Measurements from ENCODE around the gene PAX5. TPM values are rescaled to one million over a fixed set of nuclear protein-coding genes. Genes with fewer than 3 reads are reported as not detected.

PAX5 gene
- total and polyA plus RNA-seq, 2 experiments from 2014 or later: not detected

DNA sequence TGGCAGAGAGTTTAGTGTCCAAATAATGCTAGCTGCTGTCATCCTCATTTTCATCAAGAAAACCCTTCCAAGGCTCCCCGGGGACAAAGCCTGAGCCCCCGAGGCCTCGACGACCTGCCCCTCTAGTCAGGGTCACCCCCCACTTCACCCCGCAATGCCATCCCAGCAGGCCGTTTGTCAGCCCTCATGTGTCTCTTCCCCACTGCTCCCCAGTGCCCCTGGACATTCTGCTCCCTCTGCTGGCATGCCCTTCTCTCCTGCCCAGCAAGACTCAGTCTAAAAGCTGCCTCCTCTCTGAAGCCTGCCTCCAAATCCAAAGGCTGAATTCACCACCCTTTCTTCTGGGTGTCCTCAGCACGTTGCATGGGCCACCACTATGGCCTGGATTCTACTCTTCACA is 59.3 kb downstream of the PAX5 start:
- no peaks in the 10 kb centered on the region for H3K79me2 ChIP-seq (ENCODE audit: insufficient read depth)
- 0 out of 2 replicates have a peak, but pooled peaks cover 5% of the 10 kb centered on the region for H3F3A ChIP-seq (ENCODE audit: insufficient read depth)
- H3K27me3 ChIP-seq (replicated peaks; ENCODE audit: insufficient read depth): peaks cover 28% of the 10 kb centered on the region
- H3K27ac ChIP-seq: no peak overlapping the region
- no peak overlapping the region for H3K4me3 ChIP-seq
- TF ChIP-seq EZH2phosphoT487 (IDR thresholded peaks at IDR 0.05; ENCODE audit: insufficient read depth, low read depth): no peak
- no peak for TF ChIP-seq EZH2 (IDR thresholded peaks at IDR 0.05; ENCODE audit: insufficient read depth, poor library complexity, severe bottlenecking)
- no peaks in the 10 kb centered on the region for H3K36me3 ChIP-seq (ENCODE audit: low read depth)
- no peaks in the 10 kb centered on the region for H3K9me3 ChIP-seq (ENCODE audit: low read depth)
- H2AFZ ChIP-seq: no peak overlapping the region
- H3K9ac ChIP-seq: no peak overlapping the region
- H3K4me2 ChIP-seq (ENCODE audit: unreplicated experiment): no peak overlapping the region
- in situ Hi-C loops (cut with MboI): no loop called here
- H3K4me1 ChIP-seq (ENCODE audit: insufficient read depth): no peaks in the 10 kb centered on the region
- no peaks in the 10 kb centered on the region for H3K9me2 ChIP-seq (ENCODE audit: insufficient read depth)
- no peak for DNase-seq
- 22 to 31% methylated on average over 5 to 7 of the region's 7 CpGs for WGBS, 2 experiments (ENCODE audit: low coverage in 1 of 2, low lambda C conversion rate in 2 of 2, missing lambda C conversion rate in 2 of 2)
- no peaks in the 10 kb centered on the region for H4K20me1 ChIP-seq (ENCODE audit: insufficient read depth)

DNA sequence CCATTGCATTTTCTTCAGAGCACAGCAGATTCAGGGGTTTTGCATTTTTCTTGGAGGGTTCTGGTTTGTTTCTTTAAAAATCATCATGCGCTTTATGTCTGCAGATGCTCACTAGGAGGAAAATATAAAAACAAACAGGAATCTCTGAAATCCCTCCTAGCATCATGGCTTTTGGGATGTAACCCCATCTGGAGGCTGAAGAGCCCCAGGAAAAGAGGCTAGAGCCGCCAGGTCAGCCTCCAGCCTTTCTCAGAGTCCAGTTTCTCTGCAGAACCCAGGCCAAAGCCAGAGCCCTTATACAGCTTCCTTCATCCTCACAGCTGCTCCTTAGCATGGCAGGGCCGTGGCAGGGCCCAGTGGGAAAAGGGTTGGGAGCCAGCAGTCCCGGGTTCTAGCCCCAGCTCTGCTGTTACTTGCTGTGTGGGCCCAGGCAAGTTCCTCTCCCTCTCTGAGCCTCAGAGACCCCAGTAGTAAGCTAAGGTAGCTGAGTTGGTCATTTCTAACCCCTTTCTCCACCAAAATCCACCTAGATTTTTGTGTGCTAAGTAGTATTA is 62.1 kb downstream of the PAX5 start:
- no peaks in the 10 kb centered on the region for H4K20me1 ChIP-seq (ENCODE audit: insufficient read depth)
- H3K27me3 ChIP-seq (replicated peaks; ENCODE audit: insufficient read depth): peaks cover 12% of the 10 kb centered on the region
- TF ChIP-seq EZH2 (IDR thresholded peaks at IDR 0.05; ENCODE audit: insufficient read depth, poor library complexity, severe bottlenecking): no peak
- no peak for TF ChIP-seq EZH2phosphoT487 (IDR thresholded peaks at IDR 0.05; ENCODE audit: insufficient read depth, low read depth)
- H2AFZ ChIP-seq: no peak overlapping the region
- WGBS, 2 experiments (ENCODE audit: low coverage in 1 of 2, low lambda C conversion rate in 2 of 2, missing lambda C conversion rate in 2 of 2): 39 to 50% methylated on average over 4 of the region's 4 CpGs
- 0 out of 2 replicates have a peak, but pooled peaks cover 5% of the 10 kb centered on the region for H3F3A ChIP-seq (ENCODE audit: insufficient read depth)
- H3K79me2 ChIP-seq (ENCODE audit: insufficient read depth): no peaks in the 10 kb centered on the region
- H3K9me3 ChIP-seq (ENCODE audit: low read depth): no peaks in the 10 kb centered on the region
- H3K4me3 ChIP-seq: no peak overlapping the region
- in situ Hi-C loops (cut with MboI): no loop called here
- H3K9ac ChIP-seq: no peak overlapping the region
- H3K9me2 ChIP-seq (ENCODE audit: insufficient read depth): no peaks in the 10 kb centered on the region
- no peak overlapping the region for H3K4me2 ChIP-seq (ENCODE audit: unreplicated experiment)
- no peak overlapping the region for H3K27ac ChIP-seq
- DNase-seq: no peak
- H3K36me3 ChIP-seq (ENCODE audit: low read depth): no peaks in the 10 kb centered on the region
- H3K4me1 ChIP-seq (ENCODE audit: insufficient read depth): no peaks in the 10 kb centered on the region

DNA sequence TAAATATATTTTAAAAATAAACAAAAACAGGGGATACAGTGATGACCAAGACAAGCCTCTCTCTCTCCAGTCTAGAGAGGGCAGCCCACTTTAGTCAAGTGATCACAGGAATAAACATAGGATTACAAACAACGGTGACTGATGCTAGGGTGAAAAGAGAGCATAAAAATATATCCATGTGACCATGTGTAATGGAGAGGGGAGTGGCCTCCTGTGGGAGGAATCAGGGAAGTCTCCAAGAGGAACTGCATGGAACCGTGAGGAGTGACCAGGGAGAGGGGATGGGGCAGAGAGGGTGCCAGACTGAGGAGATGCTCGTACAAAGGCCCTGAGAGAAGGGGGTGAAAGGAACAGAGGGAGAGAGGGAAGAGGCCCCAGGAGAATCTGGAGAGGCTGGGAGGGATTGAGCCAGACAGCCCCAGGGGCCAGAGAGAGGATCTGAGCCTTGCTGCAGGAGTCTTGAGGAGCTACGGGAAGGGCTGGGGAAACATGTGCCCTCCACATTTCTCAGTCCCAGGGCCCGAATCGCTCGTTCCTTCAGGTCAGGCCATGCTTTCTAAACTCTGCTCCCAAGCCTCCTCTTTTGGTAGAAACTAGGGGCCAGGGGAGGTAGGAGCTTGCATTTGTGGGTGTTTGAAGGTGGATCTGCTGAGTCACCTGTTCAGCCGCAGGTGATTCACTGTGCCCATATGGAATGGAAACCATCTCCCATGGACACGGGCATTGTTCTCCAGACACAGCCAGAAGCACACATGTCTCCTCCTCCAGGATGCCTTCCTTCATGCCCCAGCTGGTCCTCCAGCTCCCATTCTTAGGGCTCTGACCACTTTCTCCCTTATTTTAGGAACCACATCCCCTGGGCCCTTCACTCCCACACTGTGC is 63.8 kb downstream of the PAX5 start:
- no peaks in the 10 kb centered on the region for H3K36me3 ChIP-seq (ENCODE audit: low read depth)
- peaks cover 7% of the 10 kb centered on the region; the same call in 1 of the 2 replicates for H3K27me3 ChIP-seq (replicated peaks; ENCODE audit: insufficient read depth)
- no peak overlapping the region for H3K27ac ChIP-seq
- H4K20me1 ChIP-seq (ENCODE audit: insufficient read depth): no peaks in the 10 kb centered on the region
- no peak overlapping the region for H3K9ac ChIP-seq
- 24 to 30% methylated on average over 9 of the region's 9 CpGs for whole genome bisulfite sequencing, 2 experiments (ENCODE audit: low coverage in 1 of 2, low lambda C conversion rate in 2 of 2, missing lambda C conversion rate in 2 of 2)
- no peaks in the 10 kb centered on the region for H3K79me2 ChIP-seq (ENCODE audit: insufficient read depth)
- no peak overlapping the region for H3K4me3 ChIP-seq
- no peak overlapping the region for H2AFZ ChIP-seq
- DNase-seq: peak; percentile 40
- H3K9me3 ChIP-seq (ENCODE audit: low read depth): no peaks in the 10 kb centered on the region
- no peaks in the 10 kb centered on the region for H3K9me2 ChIP-seq (ENCODE audit: insufficient read depth)
- no peak overlapping the region for H3K4me2 ChIP-seq (ENCODE audit: unreplicated experiment)
- no peaks in the 10 kb centered on the region for H3F3A ChIP-seq (ENCODE audit: insufficient read depth)
- no peaks in the 10 kb centered on the region for H3K4me1 ChIP-seq (ENCODE audit: insufficient read depth)
- in situ Hi-C loops (cut with MboI): no loop called here
- no peak for TF ChIP-seq EZH2phosphoT487 (IDR thresholded peaks at IDR 0.05; ENCODE audit: insufficient read depth, low read depth)
- no peak for TF ChIP-seq EZH2 (IDR thresholded peaks at IDR 0.05; ENCODE audit: insufficient read depth, poor library complexity, severe bottlenecking)

DNA sequence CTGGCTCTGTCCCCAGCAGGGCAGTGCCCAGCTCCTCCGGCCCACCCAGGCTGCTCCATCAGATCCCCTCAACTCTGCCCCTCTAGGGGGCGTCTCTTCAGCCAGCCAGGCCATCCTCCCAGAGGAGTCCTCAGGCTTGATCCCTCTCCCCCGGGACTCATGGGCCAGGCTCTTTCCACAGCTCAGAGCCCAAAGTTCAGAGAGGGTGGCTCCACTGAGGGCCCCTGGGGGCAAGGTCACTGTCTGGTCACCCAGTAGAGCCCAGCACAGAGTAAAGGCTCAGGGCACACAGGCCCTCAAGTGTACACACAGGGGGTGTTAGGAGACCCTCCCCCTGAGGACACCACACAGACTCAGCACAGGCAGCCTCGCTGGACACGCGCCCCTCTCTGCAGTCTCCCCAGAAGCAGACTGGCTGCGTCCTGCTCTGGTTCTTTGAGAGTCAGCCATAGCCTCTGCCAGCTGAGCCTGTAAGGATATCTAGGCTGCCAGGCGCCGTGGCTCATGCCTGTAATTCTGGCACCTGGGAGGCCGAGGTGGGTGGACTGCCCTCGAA is 64.8 kb downstream of the PAX5 start:
- H3F3A ChIP-seq (ENCODE audit: insufficient read depth): no peaks in the 10 kb centered on the region
- H3K4me3 ChIP-seq: no peak overlapping the region
- TF ChIP-seq EZH2phosphoT487 (IDR thresholded peaks at IDR 0.05; ENCODE audit: insufficient read depth, low read depth): no peak
- no peak for TF ChIP-seq EZH2 (IDR thresholded peaks at IDR 0.05; ENCODE audit: insufficient read depth, poor library complexity, severe bottlenecking)
- H3K9ac ChIP-seq: no peak overlapping the region
- no peak overlapping the region for H3K4me2 ChIP-seq (ENCODE audit: unreplicated experiment)
- H3K4me1 ChIP-seq (ENCODE audit: insufficient read depth): no peaks in the 10 kb centered on the region
- H3K79me2 ChIP-seq (ENCODE audit: insufficient read depth): no peaks in the 10 kb centered on the region
- 50% methylated on average over 11 of the region's 11 CpGs for WGBS, 2 experiments (ENCODE audit: low coverage in 1 of 2, low lambda C conversion rate in 2 of 2, missing lambda C conversion rate in 2 of 2)
- H3K9me2 ChIP-seq (ENCODE audit: insufficient read depth): no peaks in the 10 kb centered on the region
- no peaks in the 10 kb centered on the region for H4K20me1 ChIP-seq (ENCODE audit: insufficient read depth)
- peaks cover 7% of the 10 kb centered on the region; the same call in 1 of the 2 replicates for H3K27me3 ChIP-seq (replicated peaks; ENCODE audit: insufficient read depth)
- no peak overlapping the region for H3K27ac ChIP-seq
- H3K36me3 ChIP-seq (ENCODE audit: low read depth): no peaks in the 10 kb centered on the region
- in situ Hi-C loops (cut with MboI): no loop called here
- H3K9me3 ChIP-seq (ENCODE audit: low read depth): no peaks in the 10 kb centered on the region
- no peak overlapping the region for H2AFZ ChIP-seq
- no peak for DNase-seq
